Amniotic stem cell (primary cell): ENCODE data around the gene PRRG1.
"Not testable (repeated sequence)": the region's sequence is repeated elsewhere in the genome, so short reads cannot be mapped to it uniquely, and the experiment has no call there.

Source experiments
- DNase-seq: peaks from one replicate; lab custom pipeline; 2025; lab: John Stamatoyannopoulos, UW

The PRRG1 gene

DNA sequence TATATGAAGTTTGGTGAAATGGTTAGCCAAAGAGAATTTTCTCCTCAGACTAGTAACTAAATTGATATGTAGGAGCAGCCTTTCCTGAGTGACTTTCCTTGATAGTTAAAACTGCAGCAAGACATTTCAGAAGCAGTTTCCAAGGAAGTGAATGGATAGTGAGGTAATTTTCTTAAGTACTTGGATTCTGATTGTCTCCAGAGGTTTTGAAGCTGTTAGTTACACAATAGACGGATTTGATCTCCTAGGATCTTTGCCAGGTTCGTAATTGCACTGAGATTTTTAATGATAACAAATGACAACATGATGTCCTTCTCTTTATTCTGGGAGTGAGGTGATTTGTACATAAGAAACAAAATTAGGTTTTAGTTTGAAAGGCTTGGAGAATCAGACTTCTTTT is 29.2 kb downstream of the PRRG1 start:
- no peak for DNase-seq

DNA sequence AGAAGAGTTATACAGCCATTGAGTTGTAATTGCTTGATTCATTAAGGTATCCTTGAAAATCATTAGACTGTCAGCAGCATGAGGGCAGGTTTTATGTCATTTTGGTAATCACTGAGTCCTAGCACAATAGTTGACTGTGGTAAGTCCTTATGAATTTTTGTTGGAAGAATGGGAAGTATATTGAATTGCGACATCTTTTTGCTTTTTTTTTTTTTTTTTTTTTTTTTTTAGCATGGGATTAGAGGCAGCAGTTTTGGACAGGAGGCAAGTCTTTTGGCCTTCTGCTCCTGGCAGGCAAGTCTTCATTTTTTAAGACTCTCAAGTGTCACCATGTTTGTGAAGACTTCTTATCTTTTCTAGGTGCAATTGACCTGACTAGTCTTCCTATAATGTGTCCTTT is 29.7 kb downstream of the PRRG1 start:
- no peak for DNase-seq

DNA sequence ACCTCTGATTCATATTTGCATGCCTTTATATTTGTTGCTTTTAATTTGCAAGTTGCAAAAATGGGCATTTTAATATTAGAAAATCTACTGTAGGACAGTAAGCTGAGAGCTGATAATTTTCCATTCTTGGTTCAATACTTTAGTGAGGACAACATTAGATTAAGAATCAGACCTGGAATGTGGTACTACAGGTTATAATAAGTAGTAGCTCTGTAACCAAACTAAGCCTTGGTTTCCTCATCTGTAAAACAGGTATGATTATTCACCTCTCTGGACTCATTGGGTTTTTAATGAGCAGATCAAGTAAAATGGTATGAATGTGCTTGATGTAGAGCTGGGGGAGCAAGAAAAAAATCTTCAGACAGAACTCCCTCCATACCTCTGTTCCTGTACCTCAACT is 31.1 kb downstream of the PRRG1 start:
- DNase-seq, result no peak

DNA sequence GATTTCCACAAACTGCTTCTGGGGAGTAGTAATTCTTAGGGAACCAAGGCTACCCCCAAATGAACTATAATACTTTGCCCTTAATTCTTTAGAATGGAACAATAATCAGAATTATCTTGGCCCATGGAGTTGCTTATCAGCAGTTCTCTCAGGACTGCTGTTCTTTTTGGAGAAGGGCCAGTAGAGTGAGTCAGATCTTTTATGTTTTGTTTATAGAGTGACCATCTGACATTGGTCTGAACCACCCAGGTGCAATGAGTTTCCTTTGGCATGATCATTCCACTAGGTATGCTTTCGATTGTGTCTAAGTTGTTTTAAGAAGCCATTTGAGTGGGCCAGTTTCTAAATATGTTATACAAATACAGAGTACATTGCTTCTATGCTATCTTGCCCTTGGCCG is 31.8 kb downstream of the PRRG1 start:
- DNase-seq, result no peak

DNA sequence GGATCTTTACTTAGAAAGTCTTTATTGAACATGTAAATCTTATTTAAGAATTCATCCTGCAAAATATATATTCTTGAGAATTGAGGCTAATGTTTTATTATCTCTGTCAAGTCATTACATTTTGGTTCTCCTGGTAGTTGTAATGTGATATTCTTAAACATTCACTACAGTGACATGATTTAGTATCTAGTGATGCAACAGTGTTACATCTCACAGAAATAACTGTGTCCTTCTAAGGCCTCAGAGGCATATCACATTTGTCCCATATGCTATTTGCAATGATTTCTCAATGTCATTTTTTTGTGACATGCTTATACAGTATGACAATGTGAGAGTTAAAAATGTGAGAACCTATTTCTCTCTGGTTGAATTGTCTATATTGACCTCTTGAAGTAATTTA is 34.1 kb downstream of the PRRG1 start:
- no peak for DNase-seq

DNA sequence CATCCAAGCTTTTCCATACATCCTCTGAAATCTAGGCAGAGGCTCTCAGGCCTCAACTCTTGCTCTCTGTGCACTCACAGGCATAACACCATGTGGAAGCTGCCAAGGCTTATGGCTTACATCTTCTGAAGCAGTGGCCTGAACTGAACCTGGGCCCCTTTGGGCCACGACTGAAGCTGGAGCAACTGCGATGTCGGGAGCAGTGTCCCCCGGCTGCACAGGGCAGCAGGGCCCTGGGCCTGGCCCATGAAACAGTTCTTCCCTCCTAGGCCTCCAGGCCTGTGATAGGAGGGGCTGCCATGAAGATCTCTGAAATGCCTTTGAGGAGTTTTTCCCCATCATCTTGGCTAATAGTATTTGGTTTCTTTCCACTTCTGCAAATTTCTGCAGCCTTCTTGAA is 39.2 kb downstream of the PRRG1 start:
- no peak for DNase-seq

DNA sequence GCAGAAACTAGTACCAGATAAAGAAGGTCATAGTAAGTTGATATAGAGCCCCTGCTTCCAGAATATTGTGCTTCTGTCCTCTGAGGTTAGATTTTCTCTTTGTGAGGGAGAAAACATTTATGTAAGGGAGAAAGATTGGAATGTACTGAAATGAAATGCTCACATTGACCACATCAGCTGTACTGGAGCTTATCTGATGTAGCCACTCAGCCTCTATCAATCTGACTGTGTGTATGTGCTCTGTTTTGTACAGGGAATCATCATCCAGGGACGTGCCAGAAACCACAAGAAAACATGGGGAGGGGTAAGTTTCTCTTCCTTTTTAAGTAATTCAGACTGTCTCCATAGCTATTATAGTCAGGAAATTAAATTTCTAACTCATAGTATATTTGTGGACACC is 56.8 kb downstream of the PRRG1 start:
- DNase-seq, result no peak

DNA sequence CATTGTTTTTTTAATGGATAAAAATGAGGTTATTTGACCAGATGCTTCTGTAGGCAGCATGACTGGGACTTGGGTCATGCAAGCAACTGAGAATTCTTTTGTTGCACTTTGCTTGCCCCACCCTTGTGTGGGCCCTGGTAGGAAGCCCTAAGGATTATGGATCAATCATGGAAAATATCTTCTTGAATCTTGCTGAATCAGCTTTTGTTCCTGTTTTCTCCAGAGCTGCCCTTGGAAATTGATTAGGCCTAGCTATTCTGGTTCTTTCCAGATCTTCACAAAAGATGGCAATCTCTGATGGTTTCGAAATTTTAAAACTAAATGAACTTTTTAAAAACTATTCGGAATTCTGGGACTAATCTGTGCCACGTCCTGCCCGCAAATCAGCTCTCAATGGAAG is 58.6 kb downstream of the PRRG1 start:
- DNase-seq, result no peak

DNA sequence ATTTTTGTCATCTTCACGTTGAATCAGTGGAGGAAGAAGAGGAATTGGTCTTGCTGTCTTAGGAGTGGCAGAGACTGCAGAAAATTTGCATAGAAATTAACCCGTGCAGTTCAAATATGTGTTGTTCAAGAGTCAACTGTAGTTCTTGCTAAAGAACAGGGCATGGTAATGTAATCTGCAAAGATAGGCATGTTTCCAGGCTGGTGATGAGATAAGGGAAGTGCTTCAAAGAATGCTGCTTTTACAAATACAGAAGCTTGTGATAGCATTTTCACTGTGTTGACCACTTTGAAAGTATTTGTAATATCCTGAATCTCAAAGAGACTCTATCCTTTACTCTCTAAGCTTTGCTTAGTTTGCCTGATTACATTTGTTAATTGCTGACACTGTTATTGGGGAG is 60.1 kb downstream of the PRRG1 start:
- DNase-seq, result no peak

DNA sequence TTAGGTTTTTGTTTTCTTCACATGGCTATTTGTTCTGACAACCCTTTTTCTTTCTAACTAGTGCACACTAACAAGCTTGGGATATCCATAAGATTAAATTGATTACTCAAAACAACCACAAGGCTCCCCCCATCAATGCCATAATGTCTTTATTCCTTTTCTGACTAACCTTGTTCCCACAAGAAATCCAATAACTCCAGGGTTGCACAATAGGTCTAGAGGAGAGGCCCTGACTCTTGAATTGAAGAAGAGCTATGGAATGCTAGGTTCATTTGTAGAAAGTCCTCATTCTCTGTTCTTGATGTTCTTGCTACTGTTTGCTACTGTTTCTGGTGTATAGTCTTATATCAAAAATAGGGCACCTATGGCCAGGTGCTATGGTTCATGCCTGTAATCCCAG is 71.0 kb downstream of the PRRG1 start:
- DNase-seq, result no peak

DNA sequence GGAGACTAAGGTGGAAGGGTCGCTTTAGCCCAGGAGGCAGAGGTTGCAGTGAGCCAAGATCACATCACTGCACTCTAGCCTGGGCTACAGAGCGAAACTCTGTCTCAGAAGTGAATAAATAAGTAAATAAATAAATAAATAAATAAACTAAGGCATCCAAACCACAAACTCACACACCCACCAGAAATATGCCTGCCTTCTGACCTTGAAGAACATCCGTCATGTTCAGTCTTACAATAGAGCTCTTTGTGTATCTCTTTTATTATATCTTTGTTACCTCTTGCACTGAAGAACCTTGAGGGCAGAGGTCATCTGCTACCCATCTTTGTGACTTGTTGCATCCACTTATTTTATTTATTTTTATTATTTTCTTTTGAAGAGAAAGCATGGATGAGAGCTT is 71.6 kb downstream of the PRRG1 start:
- DNase-seq, result no peak

DNA sequence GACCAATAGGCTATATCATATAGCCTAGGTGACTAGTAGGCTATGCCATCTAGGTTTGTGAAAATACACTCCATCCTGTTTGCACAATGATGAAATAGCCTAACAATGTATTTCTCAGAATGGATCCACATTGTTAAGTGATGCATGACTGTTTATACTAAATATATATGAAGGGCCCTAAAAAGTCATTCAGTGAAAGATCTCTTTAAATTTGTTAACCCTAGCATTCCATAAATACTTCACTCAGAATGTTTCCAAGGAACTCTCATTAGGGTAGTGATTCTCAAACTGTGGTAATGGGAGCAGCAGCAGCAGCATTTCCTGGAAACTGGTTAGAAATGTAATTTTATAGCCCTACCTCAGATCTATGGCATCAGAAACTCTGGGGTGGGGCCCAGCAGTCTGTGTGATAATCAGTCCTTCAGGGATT is 74.9 kb downstream of the PRRG1 start:
- DNase-seq, result no peak

DNA sequence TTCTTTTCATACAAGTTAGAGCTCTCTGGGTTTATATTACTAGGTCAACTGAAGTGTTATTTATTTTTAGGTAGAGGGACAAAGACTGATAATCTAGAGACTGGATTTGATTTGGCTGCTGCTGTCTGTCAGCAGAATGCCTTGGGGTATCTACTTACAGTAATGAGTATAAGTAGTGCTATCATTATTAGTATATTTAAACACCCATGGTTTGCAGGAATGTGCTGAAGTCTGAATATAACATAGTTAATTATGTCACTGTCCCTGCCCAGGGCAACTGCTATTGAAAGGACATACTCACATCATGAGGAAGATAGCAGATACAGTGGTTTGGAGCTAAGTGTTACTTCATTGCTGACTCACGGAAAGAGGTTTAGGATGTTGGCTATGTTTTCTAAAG is 76.2 kb downstream of the PRRG1 start:
- no peak for DNase-seq

DNA sequence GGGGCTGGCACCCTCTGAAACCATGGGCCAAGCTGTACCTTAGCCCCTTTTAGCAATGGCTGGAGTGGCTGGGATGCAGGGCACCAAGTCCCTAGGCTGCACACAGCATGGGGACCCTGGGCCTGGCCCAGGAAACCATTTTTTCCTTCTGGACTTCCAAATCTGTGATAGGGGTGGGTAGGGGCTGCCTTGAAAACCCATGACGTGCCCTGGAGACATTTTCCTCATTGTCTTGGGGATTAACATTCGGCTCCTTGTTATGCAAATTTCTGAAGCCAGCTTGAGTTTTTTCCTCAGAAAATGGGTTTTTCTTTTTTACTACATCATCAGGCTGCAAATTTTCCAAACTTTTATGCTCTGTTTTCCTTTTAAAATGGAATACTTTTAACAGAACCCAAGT is 79.8 kb downstream of the PRRG1 start:
- DNase-seq, result not testable (repeated sequence)

DNA sequence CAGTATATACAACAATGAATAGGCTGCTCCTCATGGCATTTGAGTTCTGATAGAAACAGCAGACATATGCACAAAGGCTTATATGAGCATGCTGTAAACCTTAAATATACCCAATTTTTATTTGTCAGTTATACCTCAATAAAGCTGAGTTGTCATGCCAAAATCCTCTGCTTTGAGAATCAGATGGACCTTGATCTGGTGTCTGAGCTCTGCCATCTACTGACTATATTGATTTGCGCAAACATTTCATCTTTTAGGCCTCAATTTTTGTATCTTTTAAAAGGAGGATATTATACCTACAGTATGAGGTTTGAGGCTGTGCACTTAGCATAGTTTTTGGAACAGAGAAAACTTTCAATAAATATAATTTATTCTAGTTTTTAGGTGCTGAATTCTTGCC is 85.2 kb downstream of the PRRG1 start:
- no peak for DNase-seq

DNA sequence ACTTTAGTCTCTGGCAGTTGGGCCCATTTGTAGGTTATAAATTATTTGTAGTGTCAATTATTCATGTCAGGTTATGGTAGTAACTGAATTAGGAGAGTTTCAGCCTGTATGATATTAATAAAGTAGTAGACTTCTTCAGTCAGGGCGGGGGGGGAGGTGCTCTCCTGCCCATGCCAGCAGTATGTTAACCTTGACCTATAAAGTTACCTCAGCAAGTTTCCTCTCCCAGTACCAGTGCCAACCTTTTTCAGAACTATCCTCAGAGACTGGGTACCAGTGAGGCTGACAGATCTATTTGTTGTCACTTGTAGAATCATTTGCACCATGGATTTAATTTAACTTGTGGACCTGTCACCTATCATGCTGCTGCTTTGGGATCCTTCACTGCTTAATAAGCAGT is 88.0 kb downstream of the PRRG1 start:
- no peak for DNase-seq

DNA sequence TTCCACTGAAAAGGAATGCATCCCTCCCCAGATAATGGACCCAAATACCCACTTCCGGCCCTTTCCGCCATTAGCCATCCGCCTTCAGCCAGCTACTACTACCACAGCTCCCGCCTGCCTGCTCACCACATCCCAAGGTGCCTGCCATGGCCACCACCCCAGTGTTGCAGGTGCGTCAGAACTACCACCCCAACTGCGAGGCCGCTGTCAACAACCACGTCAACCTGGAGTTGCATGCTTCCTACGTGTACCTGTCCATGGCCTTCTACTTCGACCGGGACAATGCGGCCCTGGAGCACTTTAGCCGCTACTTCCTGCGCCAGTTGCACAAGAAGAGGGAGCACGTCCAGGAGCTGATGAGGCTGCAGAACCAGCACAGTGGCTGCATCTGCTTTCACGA is 92.2 kb downstream of the PRRG1 start:
- DNase-seq, result no peak

DNA sequence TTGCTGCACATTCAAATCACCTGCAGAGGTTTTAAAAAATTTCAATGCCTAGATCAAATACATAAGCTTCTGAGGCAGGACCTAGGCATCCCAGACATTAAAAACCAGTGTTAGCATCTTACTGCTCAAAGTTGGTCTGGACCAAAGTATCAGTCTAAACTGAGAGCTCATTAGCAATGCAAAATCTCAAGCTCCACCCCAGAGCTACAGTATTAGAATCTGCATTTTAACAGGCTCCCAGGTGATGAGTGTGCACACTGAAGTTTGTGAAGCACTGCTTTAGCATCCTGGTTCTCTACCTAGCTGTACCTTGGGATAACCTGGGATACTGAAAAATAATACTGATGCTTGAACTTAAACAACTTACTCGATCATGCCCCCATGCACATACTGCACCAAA is 96.0 kb downstream of the PRRG1 start:
- DNase-seq, result no peak

DNA sequence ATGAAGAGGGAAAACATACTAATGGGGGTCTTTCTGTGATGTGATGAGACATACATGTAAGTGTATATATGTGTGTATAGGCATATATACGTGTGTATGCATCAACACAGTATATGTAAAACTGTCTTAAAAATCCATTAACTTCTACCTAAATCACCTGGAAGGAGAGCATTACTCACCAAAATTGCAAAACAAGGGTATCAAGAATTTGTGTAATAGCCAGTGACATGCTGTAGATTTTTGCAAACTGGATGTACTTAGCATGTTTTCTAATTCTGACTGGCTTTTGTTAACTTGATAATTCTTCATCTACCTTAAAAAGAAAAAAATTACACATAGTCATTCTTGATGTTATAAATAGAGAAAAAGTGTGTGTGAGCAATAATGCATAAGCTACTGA is 104.7 kb downstream of the PRRG1 start:
- no peak for DNase-seq

DNA sequence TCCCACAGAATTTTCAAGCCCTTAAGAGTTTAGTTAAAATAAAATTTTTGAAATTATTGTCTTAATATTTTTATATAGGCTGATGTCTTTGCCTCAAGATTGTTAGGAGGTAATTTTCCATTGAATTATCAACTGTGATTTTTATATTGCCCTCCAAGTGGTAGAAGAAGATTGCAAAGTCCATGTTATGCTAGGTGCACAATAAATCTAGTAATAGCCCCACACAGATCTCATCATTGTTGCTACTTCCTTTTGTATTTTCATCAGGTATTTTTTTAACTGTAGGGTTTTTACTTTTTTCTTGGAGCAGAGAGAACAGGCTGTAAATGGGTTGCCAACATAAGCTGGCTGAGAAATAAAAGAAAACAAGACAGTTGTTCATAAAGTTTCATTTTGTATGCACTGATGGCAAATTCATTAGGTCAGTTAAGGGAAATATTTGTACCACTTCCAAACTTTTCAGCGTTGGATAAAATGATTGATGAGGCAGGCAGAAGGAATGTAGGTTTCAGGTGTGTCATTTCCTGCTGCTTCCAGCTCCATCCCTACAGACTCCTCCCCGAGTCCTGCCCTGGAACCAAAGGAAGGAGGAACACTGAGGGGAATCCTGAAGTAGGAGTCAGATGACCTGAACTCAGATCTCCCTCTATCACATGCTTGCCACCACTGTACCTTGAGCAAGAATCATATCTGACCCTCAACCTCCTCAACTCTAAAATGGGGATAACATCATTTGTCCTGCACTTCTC is 105.5 kb downstream of the PRRG1 start:
- no peak for DNase-seq

DNA sequence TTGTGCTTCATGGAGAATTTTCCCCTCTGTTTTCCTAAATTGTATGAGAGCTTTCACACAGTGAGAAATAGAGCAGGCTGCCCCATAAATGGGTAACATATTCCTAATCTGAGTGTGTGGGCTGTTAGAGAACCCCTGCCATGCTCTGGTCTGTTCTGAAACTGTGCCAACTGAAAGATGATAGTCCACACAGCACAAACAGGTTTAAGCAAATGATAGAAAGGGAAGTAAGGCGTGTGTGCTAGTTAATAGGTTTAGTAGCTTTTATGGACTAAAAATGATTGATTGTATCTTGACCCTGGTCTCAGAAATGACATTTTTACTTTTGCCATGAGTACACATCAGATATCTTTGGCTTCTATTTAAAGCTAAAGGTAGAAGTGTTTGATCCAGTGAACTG is 106.2 kb downstream of the PRRG1 start:
- no peak for DNase-seq

DNA sequence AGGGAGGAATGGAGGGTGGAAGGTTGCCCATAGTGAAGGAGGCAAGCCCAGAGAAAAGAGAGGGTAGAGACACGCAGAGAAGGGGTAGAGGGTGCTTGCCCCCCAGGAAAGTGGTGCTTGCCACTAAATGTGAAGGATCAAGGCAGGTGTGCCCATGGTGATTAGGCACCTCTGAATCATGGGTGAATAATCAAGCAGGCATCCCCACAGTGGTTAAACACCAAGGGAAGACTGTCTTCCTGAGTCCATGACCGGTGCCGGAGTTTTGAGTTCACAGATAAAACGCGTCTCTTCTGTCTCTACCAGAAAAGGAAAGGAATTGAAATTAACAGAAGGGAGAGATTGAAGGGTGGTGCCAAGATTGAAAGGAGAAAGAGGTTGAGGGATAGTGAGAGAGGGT is 111.1 kb downstream of the PRRG1 start:
- DNase-seq, result not testable (repeated sequence)

DNA sequence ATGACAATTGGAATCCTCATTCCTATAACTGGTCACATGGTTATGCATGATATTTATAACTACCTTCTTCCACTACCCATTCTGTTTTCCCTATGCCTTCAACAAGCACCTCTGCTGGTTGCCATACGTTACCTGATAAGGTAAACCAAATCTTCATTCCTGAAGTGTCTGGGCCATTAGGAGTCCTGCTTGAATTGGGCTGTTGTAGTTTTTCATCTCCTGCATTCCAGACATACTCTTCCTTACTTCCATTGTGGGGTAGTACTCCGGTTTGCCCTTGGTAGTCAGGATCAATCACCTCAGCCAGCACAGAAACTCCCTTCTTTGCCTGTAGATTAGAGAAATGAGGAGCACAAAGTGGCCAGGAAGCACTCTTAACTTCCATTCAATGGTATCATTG is 113.2 kb downstream of the PRRG1 start:
- DNase-seq, result no peak

DNA sequence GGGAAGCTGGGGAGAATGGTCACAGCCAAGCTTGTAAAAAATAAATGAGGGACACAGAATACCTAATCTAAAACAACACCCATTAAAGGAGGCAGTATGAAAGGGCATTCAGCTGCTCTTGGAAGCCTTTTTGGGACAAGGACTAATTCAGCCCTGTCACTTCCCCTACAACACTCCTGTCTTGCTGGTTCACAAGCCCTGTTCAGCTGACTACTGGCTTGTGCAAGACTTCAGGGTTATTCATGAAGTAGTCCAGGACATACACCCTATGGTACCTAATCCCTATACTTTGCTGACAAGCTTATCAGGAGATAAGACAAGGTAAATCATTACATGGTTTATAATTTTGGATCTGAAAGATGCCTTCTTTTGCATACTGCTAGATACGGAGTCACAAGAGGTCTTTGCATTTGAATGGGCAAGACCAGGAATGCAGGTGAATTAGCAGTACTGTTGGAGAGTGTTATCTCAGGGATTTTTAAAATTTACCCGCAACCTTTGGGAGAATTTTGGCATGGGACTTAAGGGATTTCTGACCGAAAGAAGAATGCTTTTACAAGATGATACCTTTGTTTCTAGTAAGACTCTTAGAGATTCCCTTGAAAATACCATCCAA is 119.1 kb downstream of the PRRG1 start:
- DNase-seq, result no peak
